Measurements from ENCODE around the gene CCDC34.

- no peak for TF ChIP-seq CTCF (IDR thresholded peaks at IDR 0.05 in 4 of 5, conservative IDR thresholded peaks at IDR 0.05 in 1 of 5)
- TF ChIP-seq POLR2A (IDR thresholded peaks at IDR 0.05): no peak
Measured at GRCh38 chr11:27312110-27312509, 50.9 kb downstream of the CCDC34 start.
